SJSA1 (cell line): ENCODE results near the gene APH1B. TPM values are rescaled to one million over a fixed set of nuclear protein-coding genes. Genes with fewer than 3 reads are reported as not detected.

Experiments
- DNase-seq, 2 experiments: peaks; one replicate each; pipeline ENCODE4 v3.0.0-alpha.2; 2015 to 2020; ENCODE audit warnings: low spot score in 2 of 2, low read depth in 1 of 2
- H3K27ac ChIP-seq: fragments of 250-450 bp; sonication (Bioruptor Pico); 2 replicates; pipeline ENCODE4 v1.5.1; 2020; ENCODE audit warnings: mild to moderate bottlenecking, moderate library complexity
- H3K27me3 ChIP-seq: fragments of 250-450 bp; sonication (Bioruptor Pico); replicated peaks from 2 replicates; pipeline ENCODE4 v1.5.1; 2020; ENCODE audit warnings: mild to moderate bottlenecking, moderate library complexity
- H3K36me3 ChIP-seq: fragments of 250-450 bp; sonication (Bioruptor Pico); 2 replicates; pipeline ENCODE4 v1.5.1; 2020; ENCODE audit warnings: mild to moderate bottlenecking
- H3K4me1 ChIP-seq: fragments of 250-450 bp; sonication (Bioruptor Pico); replicated peaks from 2 replicates; pipeline ENCODE4 v1.6.1; 2021; ENCODE audit warnings: mild to moderate bottlenecking
- H3K4me3 ChIP-seq: fragments of 250-450 bp; sonication (Bioruptor Pico); 2 replicates; pipeline ENCODE4 v1.5.1; 2020; ENCODE audit warnings: mild to moderate bottlenecking
- H3K9me3 ChIP-seq: fragments of 250-450 bp; sonication (Bioruptor Pico); replicated peaks from 2 replicates; pipeline ENCODE4 v1.5.1; 2020; ENCODE audit warnings: mild to moderate bottlenecking
- total RNA-seq: library from RNA; depleted of rRNA; stranded (reverse); fragments of >200 nt; shearing (Covaris generic); gene quantifications from 2 replicates; pipeline ENCODE4 v1.2.3, GENCODE V29; 2014; rRNA removed

APH1B gene
- total RNA-seq, 1 experiment from 2014 or later = 26.8 TPM

DNA sequence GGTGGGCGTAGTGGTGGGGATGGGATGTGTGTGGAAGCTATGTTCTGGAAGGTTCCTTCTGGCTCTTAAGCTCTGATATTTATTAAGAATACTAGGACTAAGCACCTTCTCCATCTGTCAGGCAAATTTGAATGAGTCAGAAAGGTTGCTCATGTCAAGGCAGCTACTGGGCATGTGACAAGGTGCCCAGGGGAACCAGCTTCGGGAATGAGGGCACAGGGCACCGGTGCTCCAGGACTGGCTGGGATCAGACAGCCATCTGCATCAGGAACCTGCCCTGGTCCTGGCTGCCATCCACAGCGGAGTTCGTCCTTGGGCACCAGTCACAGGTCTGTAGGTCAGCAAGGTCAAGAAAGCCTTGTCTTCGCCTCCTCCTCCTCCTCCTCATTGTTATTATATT, 71.8 kb downstream of the APH1B start:
- H3K27me3 ChIP-seq = no peaks in the 10 kb centered on the region
- H3K36me3 ChIP-seq = no peaks in the 10 kb centered on the region
- H3K27ac ChIP-seq = 0 out of 2 replicates have a peak overlapping the region, but pooled peaks have one; percentile 50
- no peaks in the 10 kb centered on the region for H3K9me3 ChIP-seq
- H3K4me3 ChIP-seq = no peak overlapping the region
- no peak for DNase-seq
- H3K4me1 ChIP-seq = peaks cover 41% of the 10 kb centered on the region

DNA sequence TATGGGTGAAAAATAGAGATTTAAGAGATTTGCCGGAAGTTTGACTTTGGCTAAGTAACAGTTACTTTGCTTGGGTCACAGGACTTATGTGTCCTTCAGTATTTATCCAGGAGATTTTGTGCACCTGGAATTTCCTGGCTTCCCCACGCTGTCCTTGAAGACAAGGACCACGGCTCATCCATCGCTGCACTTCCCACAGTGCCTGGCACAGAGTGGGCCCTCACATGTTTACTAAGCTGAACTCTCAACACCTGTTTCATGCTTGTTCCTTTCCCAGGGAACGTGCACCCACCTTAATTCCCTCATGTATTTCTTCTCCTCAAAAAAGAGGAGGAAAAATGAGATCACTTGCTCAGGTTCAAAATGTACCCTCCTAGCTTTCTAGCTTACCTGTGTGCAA, 72.2 kb downstream of the APH1B start:
- no peak overlapping the region for H3K4me3 ChIP-seq
- H3K9me3 ChIP-seq = no peaks in the 10 kb centered on the region
- H3K27me3 ChIP-seq = no peaks in the 10 kb centered on the region
- H3K4me1 ChIP-seq = peaks cover 41% of the 10 kb centered on the region
- H3K36me3 ChIP-seq = no peaks in the 10 kb centered on the region
- no peak for DNase-seq
- no peak overlapping the region for H3K27ac ChIP-seq

DNA sequence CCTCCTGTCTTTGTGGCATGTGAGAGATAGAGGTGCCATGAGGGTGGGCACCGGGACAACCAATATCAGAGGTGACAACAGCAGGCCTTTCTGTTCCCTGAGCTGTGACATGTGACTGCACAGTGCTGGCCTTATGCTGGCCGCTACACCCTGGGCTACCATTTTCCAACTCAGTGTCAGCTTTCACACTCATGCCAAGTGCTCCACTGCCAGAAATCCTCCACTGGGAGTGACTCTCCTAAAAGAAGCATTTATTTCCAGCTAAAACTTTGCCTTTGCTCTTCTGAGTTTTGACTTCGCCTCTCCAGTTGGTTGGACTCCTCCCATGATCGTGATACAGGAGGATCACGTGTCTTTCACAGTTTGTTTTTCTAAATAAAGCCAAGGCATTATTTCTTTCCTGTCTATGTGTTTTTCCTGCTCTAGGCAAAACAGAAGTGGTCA, 72.8 kb downstream of the APH1B start:
- no peak overlapping the region for H3K27ac ChIP-seq
- H3K4me1 ChIP-seq = peaks cover 35% of the 10 kb centered on the region
- no peaks in the 10 kb centered on the region for H3K36me3 ChIP-seq
- DNase-seq = no peak
- no peaks in the 10 kb centered on the region for H3K27me3 ChIP-seq
- no peak overlapping the region for H3K4me3 ChIP-seq
- no peaks in the 10 kb centered on the region for H3K9me3 ChIP-seq

DNA sequence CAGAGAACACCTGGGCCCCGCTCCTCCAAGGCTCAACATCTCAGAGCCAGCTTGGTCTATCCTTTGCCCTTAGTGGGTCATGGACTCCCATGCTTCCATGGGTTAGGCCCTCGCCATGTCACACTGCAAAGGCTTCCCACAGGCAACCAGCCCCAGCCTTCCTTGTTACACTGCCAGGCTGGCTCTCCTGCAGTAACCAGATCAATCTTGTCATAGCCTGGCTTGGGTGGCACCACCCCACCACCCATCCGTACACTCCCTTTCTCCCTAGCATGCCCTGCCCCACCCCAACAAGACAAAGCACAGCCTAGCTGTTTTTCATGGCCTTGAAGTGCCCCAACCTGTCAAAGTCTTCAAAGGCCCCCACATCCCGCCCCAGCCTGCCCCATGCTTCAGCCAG, 73.8 kb downstream of the APH1B start:
- peaks cover 33% of the 10 kb centered on the region for H3K4me1 ChIP-seq
- no peaks in the 10 kb centered on the region for H3K27me3 ChIP-seq
- H3K4me3 ChIP-seq = no peak overlapping the region
- DNase-seq = no peak
- no peaks in the 10 kb centered on the region for H3K36me3 ChIP-seq
- H3K27ac ChIP-seq = no peak overlapping the region
- H3K9me3 ChIP-seq = no peaks in the 10 kb centered on the region

DNA sequence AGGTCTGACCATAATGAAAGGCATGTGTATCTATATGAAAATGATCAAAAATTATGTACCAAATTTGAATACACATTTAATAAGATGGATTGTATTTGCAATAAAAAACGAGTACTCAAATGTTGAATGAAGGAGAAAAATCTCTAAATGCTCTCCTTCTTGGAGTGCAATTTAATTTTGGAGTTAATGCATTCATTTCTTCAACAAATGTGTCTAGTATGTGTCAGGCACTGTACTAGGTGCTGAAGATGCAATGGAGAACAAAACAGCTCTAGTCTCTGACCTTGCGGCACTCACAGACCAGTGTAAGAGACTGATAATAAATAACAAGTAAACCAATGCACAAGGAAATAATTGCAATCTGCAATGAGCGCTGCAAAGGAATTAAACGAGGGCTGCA, 75.4 kb downstream of the APH1B start:
- no peak overlapping the region for H3K27ac ChIP-seq
- peaks cover 21% of the 10 kb centered on the region for H3K4me1 ChIP-seq
- DNase-seq = no peak
- H3K4me3 ChIP-seq = no peak overlapping the region
- no peaks in the 10 kb centered on the region for H3K9me3 ChIP-seq
- H3K27me3 ChIP-seq = no peaks in the 10 kb centered on the region
- H3K36me3 ChIP-seq = no peaks in the 10 kb centered on the region

DNA sequence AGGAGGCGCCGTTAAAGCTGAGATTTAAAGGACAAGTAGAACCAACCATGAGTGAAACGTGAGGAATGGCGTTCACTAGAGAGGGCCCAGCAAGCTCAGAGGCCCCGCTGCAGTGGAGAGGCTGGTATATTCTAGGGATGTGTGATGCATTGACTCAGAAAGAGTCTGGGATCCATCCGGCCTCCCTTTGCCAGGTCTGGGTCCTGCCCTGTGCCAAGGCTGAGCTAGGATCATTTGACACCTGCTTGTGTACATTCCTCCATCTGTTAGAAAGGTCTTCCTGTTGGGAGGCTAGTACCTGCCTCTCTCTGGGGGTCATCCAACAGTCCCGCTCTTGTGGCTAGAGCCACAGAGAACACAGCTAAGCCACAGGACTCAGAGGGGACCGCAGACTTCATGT, 75.9 kb downstream of the APH1B start:
- no peaks in the 10 kb centered on the region for H3K27me3 ChIP-seq
- peaks cover 17% of the 10 kb centered on the region for H3K4me1 ChIP-seq
- no peak overlapping the region for H3K4me3 ChIP-seq
- no peaks in the 10 kb centered on the region for H3K9me3 ChIP-seq
- no peak overlapping the region for H3K27ac ChIP-seq
- DNase-seq = no peak
- H3K36me3 ChIP-seq = no peaks in the 10 kb centered on the region

DNA sequence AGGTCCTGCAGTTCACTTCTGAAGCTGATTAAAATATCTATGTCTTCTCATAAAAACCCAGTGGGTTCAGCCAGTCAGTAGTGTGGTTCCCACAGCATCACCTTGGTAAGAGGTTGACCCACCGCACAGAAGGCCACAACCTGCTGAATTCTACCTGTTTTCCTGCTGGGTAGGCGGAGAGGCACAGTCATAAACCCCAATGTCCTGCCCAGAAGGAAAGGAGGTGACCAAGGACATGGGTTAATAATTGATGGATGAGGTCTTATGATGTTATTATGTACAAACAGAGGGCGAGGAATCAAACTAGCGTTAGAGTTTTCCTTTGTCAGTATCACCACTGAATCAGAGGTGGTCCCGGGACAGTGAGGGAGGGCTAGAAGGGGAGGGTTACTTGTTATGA, 76.5 kb downstream of the APH1B start:
- H3K9me3 ChIP-seq = no peaks in the 10 kb centered on the region
- H3K4me3 ChIP-seq = no peak overlapping the region
- H3K36me3 ChIP-seq = no peaks in the 10 kb centered on the region
- no peaks in the 10 kb centered on the region for H3K27me3 ChIP-seq
- no peak for DNase-seq
- H3K4me1 ChIP-seq = peaks cover 10% of the 10 kb centered on the region
- H3K27ac ChIP-seq = no peak overlapping the region

DNA sequence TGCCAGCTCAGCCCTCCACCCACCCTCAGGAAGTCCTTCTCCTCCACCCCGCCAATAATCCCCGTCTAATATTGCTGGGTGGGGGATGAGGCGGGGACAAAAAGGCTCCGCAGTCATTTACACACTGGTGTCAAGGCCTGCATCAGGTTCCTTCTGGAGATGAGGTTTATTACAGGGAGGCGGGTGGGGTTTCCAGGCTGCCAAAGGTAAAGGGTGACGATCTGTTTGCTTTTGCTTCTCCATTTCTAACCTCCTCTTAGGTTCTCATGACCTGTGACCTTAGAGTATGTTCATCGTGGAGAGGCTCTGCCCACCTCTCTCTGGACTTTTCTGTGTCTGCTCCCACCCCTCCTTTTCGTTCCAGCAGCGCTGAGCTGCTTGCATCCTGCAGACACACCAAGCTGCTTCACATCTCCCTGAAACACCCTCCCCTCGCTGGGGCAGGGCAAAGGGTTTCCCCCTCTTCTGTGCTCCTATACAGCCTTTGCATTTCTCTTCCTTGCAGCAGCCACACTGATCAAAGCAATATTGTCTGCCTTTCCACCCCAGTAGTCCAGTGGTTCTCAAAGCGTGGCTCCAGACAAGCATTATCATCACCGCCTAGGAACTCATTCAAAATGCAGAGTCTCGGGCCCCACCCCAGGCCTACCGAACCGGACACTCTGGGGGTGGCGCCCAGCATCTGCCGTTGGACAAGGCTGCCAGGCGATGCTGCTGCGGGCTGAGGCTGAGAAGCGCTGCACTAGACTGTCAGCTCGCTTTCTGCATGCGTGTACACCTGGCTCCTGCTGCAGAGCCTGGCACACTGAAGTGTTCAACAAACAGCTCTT, 77.6 kb downstream of the APH1B start:
- no peak for DNase-seq
- no peak overlapping the region for H3K27ac ChIP-seq
- H3K9me3 ChIP-seq = no peaks in the 10 kb centered on the region
- H3K4me3 ChIP-seq = no peak overlapping the region
- H3K36me3 ChIP-seq = no peaks in the 10 kb centered on the region
- H3K4me1 ChIP-seq = peaks cover 7% of the 10 kb centered on the region
- no peaks in the 10 kb centered on the region for H3K27me3 ChIP-seq

DNA sequence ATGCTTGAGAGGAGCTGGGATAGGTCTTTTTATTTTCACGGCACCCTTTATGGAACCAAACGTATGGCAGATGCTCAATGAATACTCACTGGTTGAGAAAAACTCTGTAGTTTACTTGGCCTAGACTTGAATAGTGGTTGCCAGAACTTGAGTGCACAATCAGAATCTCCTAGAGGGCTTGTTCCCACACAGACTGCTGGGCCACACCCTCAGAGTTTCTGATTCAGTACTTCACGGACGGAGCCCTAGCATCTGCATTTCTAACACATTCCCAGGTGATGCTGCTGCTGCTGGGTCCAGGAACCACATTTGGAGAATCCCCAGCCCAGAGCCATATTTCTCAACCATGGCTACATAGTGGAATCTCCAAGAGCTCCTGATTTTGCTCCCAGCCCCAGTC, 79.7 kb downstream of the APH1B start:
- no peaks in the 10 kb centered on the region for H3K9me3 ChIP-seq
- H3K4me1 ChIP-seq = no peaks in the 10 kb centered on the region
- no peak for DNase-seq
- no peak overlapping the region for H3K27ac ChIP-seq
- H3K36me3 ChIP-seq = no peaks in the 10 kb centered on the region
- no peaks in the 10 kb centered on the region for H3K27me3 ChIP-seq
- no peak overlapping the region for H3K4me3 ChIP-seq

DNA sequence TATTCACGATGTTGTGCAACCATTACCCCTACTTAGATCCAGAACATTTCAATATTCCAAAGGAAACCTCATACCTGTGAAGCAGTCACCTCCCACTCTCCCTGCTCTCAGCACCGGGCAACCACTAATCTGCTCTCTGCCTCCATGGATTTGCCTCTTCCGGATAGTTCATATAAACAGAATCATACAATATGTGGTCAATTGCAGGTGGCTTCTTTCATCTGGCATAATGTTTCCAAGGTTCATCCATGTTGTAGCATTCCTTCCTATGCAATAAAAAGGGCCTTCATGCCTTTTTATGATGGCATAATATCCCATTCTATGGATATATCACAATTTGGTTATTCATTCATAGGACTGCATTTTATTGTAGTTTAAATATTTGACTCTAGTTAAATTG, 80.3 kb downstream of the APH1B start:
- H3K4me3 ChIP-seq = no peak overlapping the region
- H3K36me3 ChIP-seq = no peaks in the 10 kb centered on the region
- no peaks in the 10 kb centered on the region for H3K9me3 ChIP-seq
- no peak for DNase-seq
- no peaks in the 10 kb centered on the region for H3K27me3 ChIP-seq
- no peaks in the 10 kb centered on the region for H3K4me1 ChIP-seq
- no peak overlapping the region for H3K27ac ChIP-seq

DNA sequence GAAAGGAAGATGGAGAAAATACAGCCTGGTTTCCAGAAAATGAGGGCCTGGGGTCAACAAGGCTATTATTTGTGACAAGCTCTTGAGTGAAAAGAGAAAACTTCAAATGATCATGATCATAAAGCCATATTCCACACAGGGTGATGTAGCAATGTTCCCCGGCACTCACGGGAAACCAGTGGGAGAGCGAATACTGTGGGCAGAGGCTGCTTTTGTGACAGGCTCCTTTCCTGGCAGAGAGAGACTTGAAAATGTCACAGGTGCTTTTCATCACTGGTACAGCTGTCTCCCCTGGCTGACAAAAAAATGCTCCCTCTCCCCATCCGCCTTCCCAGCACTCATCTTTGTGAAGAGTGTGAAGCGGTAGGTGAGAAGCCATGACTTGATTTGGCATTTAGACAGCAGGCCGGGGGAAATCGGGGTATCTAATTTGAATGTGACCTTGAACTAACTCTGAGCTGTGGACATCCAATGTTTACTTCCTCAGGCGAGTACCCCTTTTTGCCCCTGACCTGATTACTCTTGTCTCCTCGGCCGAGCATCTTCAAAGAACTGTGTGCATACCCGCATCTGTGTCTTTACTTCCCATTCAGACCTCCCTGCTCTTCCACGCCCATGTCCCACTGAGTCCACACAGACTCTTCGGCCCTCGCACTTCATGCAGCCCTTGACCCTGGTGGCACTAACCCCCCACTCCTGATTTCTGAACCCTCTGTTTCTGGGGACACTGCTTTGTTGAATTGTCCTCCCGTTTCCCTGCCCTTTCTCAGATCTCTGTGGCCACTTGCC, 81.0 kb downstream of the APH1B start:
- Histone ChIP-seq H3K27me3 (no peaks in the 10 kb centered on the region), H3K9me3 (no peaks in the 10 kb centered on the region), H3K4me1 (no peaks in the 10 kb centered on the region), H3K4me3 (no peak overlapping the region), H3K27ac (no peak overlapping the region), H3K36me3 (no peaks in the 10 kb centered on the region)
- no peak for DNase-seq

Other genes with a start within 250 kb of the APH1B start
- 1,245 and 1,667 TPM in 2 replicates for gene TPM1, start 234.9 kb upstream of the APH1B start, total RNA-seq
- gene LACTB, start 155.7 kb upstream of the APH1B start, total RNA-seq = 71.8 and 100 TPM in 2 replicates
- 122 and 148 TPM in 2 replicates for gene RPS27L, start 120.1 kb upstream of the APH1B start, total RNA-seq
- gene RAB8B, start 88.0 kb upstream of the APH1B start, total RNA-seq = 66.8 and 75.1 TPM in 2 replicates
- 3.7 and 5.6 TPM in 2 replicates for gene CA12, start 104.2 kb downstream of the APH1B start, total RNA-seq
- gene USP3, start 227.0 kb downstream of the APH1B start, total RNA-seq = 28.0 and 28.5 TPM in 2 replicates